HPDE6-E6E7 (cell line): ENCODE results near the gene BAG1.

Source experiments
- DNase-seq: peaks from one replicate; pipeline ENCODE4 v3.0.0; 2011; ENCODE audit warnings: missing footprints; ENCODE audit errors: extremely low spot score

BAG1 gene

DNA sequence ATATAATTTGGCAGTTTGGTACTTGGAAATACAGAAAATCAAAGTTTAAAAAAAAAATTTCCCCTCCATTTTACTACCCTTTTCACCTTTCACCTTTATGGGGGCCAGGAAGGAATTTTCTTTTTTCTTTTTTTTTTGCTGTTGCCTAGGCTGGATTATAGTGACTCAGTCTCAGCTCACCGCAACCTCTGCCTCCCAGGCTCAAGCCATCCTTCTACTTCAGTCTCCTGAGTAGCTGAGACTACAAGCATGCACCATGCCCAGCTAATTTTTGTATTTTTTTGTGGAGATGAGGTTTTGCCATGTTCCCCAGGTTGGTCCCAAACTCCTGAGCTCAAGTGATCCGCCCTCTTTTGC, 9.4 kb upstream of the BAG1 start:
- DNase-seq: no peak

DNA sequence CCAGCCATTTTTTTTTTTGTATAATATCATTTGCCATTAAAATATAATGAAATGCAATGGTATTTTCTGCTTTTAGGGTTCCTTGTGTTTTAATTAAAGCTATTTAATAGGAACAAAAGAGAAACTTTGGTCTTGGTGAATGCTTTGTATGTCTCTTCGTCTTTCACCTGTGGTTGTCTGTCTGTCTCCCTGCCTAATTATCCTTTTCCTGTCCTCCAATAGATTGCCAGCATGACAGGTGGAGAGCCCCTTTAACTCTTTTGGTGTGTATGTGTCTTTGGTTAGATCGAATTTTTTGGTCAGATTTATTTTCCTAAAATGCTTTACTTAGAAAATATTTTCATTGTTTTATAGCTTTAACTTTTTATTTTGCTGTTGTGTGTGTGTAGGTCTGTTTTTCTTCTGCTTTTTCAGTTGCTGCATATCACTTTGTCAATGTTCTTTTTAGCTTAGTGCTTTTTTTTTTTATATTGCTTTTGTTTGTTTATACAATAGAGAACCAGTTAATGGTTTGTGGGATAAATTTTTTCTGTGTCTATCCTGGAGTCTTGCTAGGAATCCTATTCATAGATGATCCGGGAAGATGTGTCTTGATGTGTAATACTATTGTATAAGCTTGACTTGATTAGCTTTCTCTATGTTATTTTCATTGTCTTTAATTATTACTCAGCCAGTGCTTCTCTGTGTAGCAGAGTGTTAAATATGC, 8.9 kb upstream of the BAG1 start:
- DNase-seq: no peak

DNA sequence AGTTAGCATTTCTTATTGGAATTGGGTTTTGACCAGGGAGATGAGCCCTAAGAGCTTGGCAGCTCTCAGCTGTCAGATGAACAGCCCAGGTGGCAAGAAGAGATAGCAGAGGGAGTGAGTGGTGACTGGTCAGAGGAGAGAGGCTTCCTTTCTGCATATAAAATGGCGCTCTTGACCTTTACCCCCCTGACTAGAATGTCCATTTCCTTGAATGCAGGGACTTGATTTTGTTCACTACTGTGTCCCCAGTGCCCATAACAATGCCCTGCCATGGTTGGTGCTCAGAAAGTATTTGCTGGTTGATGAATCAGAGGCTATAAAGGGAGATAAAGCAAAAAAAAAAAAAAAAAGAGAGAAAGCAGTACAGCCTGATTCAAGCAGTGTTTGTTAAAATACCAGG, 7.6 kb upstream of the BAG1 start:
- no peak for DNase-seq

DNA sequence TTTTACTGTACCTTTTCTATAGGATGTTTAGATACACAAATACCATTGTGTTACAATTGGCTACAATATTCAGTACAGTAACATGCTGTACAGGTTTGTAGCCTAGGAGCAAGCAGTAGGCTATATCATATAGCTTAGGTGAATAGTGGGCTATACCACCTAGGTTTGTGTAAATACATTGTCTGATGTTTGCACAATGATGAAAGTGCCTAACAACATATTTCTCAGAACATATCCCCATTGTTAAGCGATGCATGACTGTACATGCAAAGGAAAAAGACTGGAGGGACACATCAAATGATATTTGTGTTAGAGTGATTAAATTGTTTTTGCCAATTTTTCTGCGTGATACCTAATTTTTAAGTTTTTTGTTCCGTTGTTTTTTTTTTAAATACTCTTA, 5.6 kb upstream of the BAG1 start:
- no peak for DNase-seq

DNA sequence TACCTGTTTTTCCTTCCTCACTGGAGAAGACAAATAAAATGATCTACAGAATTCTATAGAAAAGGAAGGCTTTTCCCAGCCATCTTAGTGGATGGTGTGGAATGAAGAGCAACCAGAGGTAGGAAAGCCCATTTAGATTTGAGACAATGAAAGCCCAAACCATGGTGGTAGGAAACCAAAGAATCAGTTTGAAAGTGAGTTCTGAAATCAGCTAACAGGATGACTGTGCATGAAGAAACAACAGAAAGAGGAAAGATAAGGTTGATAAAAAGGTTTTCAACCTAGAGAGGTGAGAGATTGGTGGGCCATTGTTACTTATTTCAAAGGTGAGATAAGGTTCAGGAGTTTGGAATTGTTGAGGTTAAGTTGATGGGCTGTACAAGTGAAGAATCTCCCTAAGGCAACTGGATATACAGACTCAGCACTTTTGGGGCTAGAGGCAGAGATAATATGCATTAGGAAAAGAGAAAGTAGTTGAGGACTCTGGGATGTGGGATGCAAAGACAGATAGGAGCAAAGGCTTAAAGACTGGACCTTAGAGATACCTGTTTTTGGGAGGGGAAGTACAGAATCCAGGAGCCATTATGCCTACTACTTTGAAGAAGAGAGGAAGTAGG, 2.8 kb upstream of the BAG1 start:
- no peak for DNase-seq

DNA sequence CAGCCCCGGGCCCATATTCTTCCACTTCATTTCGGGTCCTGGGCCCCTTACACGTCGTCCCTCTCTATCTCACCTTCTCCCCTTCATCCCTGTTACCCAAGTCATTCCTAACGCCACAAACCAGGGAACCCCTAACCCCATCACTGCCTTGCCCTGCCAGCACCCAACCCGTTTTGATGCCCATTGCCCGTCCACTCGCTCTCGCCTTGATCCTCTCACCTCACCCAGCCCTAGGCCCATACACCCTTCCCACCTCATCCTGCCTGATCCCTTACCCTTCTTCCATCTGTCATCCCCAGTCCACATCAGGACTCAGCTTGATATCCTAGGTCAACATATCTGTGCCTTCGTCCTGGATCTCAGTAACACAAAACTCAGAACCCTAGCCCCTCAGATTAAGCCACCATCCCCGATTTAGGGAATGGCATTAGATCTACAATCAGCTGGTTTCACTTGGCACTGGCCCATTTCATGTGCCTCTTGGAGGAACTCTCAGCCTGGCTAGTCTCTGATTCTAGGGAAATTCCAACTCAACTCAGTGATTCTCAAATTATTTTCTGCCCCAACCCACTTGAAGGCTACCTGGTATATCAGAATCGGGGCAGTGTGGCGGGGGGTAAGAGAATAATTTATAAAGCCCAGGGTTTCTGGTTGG, 830 bp upstream of the BAG1 start:
- no peak for DNase-seq

DNA sequence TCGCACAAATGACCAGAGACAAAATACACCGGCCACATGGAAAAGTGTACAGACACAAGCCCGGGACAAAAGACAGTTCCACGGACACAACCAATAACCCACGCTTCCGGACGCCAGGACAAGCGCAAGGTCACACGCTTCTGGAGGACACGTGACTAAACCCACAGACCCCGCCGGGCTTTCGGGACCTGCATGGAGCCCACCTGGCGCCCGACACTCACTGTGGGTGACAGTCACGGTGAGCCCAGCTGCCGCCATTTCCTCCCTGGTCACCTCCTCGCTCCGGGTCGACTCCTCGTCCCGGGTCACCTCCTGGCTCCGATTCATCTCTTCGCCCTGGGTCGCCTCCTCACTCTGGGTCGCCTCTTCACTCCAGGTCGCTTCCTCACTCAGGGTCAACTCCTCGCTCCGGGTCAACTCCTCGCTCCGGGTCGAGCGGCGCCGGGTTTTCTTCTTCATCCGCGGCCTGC, 470 bp downstream of the BAG1 start:
- no peak for DNase-seq

DNA sequence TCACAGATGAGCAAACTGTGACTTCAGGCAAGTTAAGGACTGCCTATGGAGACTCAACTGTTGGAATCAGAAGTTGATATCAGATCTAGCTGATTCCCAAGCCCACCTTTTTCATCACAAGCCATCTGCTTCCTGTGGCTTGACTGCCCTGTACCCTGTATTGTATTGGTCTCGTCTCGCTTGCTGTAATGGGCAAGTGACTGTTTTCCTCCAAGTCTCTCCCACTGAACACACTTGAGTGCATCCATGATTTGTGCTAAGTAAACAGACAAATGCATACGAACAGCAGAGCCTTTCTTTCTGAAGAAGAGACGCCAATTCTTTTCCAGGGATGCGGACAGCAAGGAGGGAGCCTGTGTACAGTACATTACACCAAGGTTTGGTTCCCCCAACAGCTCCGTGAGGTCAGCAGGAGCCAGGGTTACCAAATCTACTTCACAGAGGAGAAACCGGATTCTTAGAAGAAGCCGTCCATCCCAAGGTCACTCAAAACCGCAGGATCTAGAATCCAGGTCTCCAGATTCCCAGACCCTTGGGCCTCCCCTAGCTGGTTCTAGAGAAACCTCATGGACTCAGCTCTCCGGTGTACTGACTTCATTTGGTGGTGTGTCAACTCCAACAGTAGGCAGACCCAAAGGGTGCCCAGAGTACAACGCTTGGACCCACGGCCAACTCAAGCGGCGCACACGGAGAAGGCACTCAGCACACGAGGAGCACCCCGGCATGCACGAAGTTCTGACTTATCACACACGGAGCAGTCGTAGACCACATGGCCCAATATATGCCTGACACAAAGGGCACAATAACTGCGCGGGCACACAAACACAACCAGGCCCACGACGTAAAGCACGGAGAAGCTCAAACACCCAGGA, 1.1 kb downstream of the BAG1 start:
- no peak for DNase-seq

DNA sequence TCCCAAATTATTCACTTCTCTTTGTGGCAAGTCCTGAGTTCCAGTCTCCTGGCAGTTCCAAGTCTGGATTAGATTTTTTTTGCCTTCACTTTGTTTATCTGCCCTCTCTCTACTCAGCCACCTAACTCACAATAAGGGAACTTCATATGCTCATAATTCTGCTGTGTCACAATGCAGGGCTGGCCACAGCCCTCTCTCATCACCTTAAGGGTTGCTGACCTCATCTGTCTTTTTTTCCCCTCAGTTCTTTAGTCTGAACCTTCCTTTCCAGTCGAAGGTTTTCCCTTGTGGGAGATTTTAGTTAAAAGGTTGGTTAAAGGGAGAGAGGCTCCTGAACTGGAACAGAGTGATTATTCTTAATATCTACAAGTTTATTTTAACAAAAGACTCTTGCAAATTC, 4.1 kb downstream of the BAG1 start:
- no peak for DNase-seq

DNA sequence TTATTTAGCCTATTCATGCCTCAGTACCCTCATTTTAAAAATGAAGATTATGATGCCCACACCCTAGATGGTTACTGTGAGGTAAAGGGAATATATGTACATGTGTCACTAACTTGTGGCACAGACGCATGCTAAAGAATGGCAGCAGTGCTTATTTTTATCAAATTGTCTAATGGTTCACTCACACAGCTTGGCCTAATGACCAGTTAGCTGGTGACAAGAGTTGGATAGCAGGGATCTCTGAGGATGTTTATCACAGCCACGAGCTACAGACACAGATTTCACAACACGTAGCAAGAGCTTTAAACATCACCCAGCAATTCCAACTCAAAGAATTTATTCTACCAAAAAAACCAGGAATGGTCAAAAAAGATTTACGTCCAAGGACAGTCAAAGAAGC, 7.2 kb downstream of the BAG1 start:
- DNase-seq: no peak

DNA sequence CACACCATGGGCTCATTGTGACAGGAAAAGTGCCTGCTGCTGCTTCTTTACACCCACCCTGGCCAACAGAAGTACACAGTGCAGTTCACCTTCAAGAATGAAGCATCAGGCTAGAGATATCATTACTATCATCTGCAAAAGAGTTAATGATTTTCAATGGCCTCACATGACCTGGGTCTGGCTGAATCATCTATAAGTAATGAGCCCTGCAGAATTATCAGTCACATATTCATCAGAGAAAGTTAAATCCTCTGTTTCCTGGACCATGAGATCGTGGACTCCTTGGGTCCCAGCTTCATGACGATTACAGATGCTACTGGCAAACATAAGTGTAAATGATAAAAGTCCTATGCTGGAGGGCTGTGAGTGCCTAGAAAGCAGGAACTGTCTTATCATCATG, 8.3 kb downstream of the BAG1 start:
- DNase-seq: no peak

DNA sequence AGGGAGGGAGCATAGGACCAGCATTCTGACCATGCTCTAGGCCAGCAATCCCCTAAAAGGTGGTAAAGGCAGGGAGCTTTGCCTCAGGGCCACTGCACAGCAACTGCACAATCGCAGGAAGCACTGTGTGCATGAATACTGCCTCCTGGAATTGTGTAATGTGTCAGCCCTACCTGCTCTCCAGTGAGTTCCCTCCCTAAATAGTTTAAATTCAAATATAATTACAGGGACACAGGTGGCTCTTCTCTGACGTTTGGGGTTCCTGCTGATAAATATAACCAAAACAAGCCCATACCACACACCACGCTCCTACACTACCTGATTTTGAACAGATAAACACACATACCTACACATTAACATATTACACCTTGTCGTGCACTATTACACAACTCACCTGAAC, 9.0 kb downstream of the BAG1 start:
- DNase-seq: no peak

DNA sequence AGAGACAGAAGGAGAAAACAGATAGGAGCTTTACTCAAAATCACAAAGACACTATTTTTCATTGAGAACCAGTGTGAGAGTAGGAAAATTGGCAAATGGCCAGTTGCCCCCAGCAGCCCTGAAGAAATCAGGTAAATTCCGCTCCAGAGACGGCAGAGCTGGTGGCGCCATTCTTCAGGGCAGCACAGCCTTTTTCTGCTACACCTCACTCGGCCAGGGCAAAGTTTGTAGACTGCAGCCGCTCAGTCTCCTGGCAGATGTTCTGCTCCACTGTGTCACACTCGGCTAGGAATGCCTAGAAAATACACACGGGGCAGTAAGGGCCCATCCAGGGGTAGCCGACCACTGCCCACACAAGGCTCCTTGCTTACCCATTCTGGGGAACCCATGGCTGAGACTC, 9.5 kb downstream of the BAG1 start:
- no peak for DNase-seq

DNA sequence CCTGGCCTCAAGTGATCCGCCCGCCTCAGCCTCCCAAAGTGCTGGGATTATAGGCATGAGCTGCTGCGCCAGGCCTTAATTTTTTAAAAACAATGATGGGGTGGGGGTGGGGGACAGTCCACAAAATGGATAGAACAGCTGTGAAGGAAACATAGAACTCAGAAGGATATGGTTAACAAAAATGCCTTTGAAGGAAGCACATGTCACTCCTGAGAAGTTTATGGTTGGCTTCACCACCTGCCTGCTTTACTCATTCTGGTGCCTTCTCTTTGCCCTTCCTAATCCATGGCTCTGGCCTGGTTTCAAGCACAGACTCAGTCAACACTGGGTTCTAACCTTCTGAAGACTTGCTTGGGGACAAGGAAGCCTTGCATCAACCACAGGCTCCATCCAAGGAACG, 10.3 kb downstream of the BAG1 start:
- no peak for DNase-seq

DNA sequence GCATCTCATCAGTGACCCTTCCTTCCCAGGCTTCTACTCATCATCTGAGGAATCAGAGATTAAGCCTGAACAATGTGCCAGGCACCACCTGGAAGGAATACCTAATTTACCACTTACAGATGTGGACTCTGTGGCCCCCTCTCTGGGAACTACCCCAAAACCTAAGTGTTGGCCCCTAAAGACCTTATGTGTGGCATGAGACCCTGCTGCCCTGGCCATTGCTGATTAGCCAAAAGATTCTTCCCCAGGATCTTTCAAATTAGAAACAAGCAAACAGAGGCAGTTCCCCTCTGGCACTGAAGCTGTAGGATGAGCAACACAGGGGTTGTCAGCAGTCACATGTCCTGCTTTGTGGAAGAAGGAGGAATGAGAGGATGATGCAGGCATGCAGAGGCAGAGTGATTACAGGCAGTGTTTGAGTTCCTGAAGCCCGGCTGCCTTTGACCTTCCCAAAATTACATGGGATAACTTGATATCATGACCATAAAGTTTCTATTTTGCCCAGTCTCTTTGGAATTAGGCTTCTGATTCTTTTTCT, 14.0 kb downstream of the BAG1 start:
- no peak for DNase-seq

DNA sequence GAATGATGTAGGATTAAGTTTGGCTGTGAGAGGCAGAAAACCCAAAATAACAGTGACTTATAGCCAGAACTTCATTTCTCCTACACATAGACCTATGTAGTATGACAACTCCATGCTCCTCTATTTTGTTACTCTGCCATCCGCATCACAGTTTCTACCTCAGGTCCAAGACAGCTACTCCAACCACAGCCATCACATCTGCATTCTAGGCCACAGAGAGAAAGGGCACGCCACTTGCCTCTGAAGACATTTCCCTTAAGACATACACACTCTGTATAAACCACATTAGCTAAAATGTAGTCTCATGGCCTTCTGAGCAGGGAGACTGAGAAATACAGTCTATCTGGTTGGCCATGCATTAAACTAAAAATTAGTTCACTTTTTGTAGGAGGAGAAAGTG, 14.5 kb downstream of the BAG1 start:
- no peak for DNase-seq

DNA sequence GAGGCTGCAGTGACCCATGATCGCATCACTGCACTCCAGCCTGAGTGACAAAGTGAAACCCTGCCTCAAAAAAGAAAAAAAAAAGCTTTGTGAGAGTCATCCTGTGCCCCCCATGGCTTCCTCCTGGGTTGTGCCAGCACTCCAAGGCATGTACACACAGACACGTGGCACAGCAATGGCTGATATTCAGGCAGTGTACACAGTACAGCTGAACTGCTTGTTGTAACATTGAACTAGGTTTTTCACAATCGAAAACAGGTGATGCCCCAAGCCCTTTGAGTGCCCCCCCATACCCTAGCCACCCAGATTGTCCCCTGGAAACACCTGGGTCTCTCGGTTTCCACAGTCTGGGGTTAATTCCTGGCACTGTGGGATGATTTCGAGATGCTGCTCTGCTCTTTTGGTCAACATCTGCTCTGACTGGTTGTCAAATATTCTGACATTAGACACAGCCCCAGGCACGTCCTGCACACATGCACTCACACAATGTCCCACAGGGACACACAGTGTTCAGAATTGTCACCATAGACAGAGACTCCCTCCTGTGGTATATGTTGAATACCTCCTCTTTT, 15.3 kb downstream of the BAG1 start:
- no peak for DNase-seq

DNA sequence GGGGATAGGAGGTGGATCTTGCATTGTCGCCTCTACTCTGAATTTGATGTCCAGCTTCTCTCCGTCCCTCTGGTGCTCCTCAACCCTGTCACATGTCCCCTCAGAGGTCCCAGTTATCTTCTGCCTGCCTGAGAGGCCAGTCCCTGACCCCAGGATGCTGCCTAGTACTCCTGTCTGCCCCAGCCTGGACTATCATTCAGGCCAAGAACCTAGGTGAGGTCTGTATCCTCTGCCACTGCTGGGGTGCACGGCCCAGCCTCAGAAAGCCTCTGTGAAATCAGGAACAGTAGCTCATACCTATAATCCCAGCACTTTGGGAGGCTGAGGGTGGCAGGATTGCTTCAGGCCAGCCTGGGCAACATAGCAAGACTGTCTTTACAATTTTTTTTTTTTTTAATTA, 15.9 kb downstream of the BAG1 start:
- no peak for DNase-seq

DNA sequence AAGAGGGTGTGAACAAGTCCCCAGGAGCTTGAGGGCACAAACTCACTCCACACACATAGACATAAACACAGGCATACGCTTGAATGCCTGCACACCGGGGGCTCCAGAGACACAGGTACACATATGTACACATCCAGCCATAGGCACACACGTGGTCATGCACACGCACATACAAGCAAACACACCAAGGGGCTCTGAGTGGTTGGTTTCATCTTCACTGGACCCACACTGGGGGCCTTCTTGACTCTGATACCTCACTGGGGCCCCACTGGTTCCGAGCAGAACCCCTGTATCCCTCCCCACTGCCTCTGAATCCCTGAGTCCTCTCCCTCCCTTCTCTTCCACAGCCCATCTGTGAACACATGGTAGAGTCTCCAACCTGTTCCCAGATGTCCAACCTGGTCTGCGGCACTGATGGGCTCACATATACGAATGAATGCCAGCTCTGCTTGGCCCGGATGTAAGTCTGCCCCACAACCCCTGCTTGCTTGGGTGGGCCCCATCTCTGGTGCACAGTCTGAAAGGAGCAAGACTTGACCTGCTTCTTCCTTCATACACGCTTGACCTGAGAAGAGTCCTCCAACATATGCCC, 18.1 kb downstream of the BAG1 start:
- DNase-seq: no peak

DNA sequence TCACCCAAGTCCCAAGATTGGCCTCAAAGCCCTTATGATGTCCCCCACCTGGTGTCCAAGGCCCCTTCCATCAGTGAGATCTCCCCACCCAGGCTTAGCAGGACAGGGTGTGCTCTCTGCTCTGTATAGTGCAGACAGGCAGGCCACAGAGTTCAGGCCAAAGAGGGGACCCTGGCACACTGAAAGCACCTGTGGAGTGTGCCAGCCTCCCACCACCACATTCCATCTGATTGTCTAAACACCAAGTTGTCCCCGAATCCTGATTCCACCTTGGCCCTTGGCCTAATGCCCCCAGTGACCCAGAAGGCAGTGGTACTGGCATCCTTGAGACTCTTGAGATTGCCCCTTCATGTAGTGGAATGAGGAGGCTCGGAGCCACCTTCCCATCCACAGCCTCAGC, 19.2 kb downstream of the BAG1 start:
- no peak for DNase-seq

DNA sequence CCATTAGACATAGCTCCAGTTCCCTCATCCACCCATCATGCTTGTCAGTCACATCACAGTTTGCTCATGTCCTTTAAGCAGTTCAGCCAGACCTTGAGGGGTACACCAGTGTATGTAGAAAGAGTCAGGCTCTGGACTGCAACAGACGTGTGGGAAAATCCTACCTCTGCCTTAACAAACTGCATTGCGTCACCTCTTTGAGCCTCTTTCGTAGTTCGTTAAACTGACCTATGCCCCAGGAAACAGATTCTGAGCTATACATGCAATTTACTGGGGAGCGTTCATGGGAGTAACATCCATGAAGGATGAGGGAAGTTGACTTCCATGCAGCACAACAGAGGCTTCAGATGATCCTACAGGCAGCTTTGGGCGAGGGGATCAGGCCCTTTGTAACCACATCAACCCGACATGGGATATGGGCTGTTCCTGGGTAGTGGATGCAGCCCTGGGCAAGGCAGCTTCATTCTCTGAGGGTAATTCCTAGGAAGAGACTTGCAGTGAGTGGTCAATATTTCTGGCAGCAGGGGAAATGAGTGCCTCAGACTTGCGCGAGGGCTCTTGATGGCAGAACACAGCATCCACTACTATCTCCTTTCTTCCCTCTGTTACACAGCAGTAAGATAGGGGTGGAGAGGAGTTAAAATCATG, 20.2 kb downstream of the BAG1 start:
- DNase-seq: no peak
